WTC11 (cell line): ENCODE measurements around the gene GAS2L1. TPM values are rescaled to one million over a fixed set of nuclear protein-coding genes. Genes with fewer than 3 reads are reported as not detected.

Experiments
- ATAC-seq: fragments of 200-7000 bp; cut with Tn5 transposase; 2 replicates; pipeline ENCODE4 v1.10.0; 2021; ENCODE audit warnings: mild to moderate bottlenecking, moderate library complexity
- CTCF ChIA-PET: fragments of 300-600 bp; sonication (Branson Sonifier 250); formaldehyde crosslinking; loops from one replicate; lab custom pipeline; 2021; ENCODE audit warnings: antibody characterized with exemption; lab: Charles Lee
- POLR2A ChIA-PET: fragments of 350-600 bp; sonication (Branson Sonifier 250); formaldehyde crosslinking; loops from one replicate; lab custom pipeline; 2021; ENCODE audit warnings: antibody characterized with exemption; lab: Charles Lee
- DNase-seq: peaks from one replicate; pipeline ENCODE4 v3.0.0; 2021; ENCODE audit warnings: low spot score
- H3K27ac Mint-ChIP-seq: 2 replicates; pipeline ENCODE4 v1.8.0; 2021; ENCODE audit warnings: mixed read lengths
- H3K27me3 Mint-ChIP-seq: 2 replicates; pipeline ENCODE4 v1.8.0; 2021; ENCODE audit warnings: low read depth, mild to moderate bottlenecking, moderate library complexity, mixed read lengths
- H3K36me3 Mint-ChIP-seq: 2 replicates; pipeline ENCODE4 v1.8.0; 2021; ENCODE audit warnings: mixed read lengths
- H3K4me1 Mint-ChIP-seq: 2 replicates; pipeline ENCODE4 v1.8.0; 2022; ENCODE audit warnings: mixed read lengths
- H3K4me3 Mint-ChIP-seq: 2 replicates; pipeline ENCODE4 v1.8.0; 2021; ENCODE audit warnings: mild to moderate bottlenecking, moderate library complexity, mixed read lengths
- H3K9me3 Mint-ChIP-seq: 2 replicates; pipeline ENCODE4 v1.8.0; 2021; ENCODE audit warnings: mixed read lengths
- ELF4 ChIP-seq: sonication (generic); formaldehyde crosslinking; IDR thresholded peaks from 2 replicates; pipeline ENCODE4 v1.8.1; 2022; ENCODE audit warnings: low read depth, mild to moderate bottlenecking, moderate library complexity, missing genetic modification reagents
- EMX1 ChIP-seq: fragments of 250-450 bp; sonication (Bioruptor Pico); IDR thresholded peaks from 2 replicates; pipeline ENCODE4 v1.8.0; 2021; ENCODE audit warnings: mild to moderate bottlenecking
- FOXJ3 ChIP-seq: sonication (generic); formaldehyde crosslinking; IDR thresholded peaks from 2 replicates; pipeline ENCODE4 v1.9.0; 2021; ENCODE audit warnings: missing genetic modification reagents, mild to moderate bottlenecking, borderline replicate concordance
- GABPB1 ChIP-seq: sonication (generic); formaldehyde crosslinking; IDR thresholded peaks from 2 replicates; pipeline ENCODE4 v1.8.1; 2023; ENCODE audit warnings: mild to moderate bottlenecking, missing genetic modification reagents
- IRF2 ChIP-seq: sonication (generic); formaldehyde crosslinking; IDR thresholded peaks from 2 replicates; pipeline ENCODE4 v1.8.0; 2022; ENCODE audit warnings: low read depth, missing genetic modification reagents, borderline replicate concordance
- KAT7 ChIP-seq: sonication (generic); formaldehyde crosslinking; IDR thresholded peaks from 2 replicates; pipeline ENCODE4 v1.8.1; 2023; ENCODE audit warnings: missing genetic modification reagents, mild to moderate bottlenecking, borderline replicate concordance
- NFATC4 ChIP-seq: fragments of 250-450 bp; sonication (Bioruptor Pico); IDR thresholded peaks from 2 replicates; pipeline ENCODE4 v1.9.0; 2021; ENCODE audit warnings: mild to moderate bottlenecking
- NFYB ChIP-seq: sonication (generic); formaldehyde crosslinking; conservative IDR thresholded peaks from 2 replicates; pipeline ENCODE4 v1.8.0; 2022; ENCODE audit warnings: low read depth, missing genetic modification reagents
- OVOL2 ChIP-seq: fragments of 250-450 bp; sonication (Bioruptor Pico); IDR thresholded peaks from 2 replicates; pipeline ENCODE4 v1.9.0; 2021; ENCODE audit warnings: mild to moderate bottlenecking, borderline replicate concordance
- PRRX2 ChIP-seq: fragments of 250-450 bp; sonication (Bioruptor Pico); IDR thresholded peaks from 2 replicates; pipeline ENCODE4 v1.8.0; 2021; ENCODE audit warnings: mild to moderate bottlenecking
- SMAD3 ChIP-seq: sonication (generic); formaldehyde crosslinking; IDR thresholded peaks from 2 replicates; pipeline ENCODE4 v1.8.0; 2022; ENCODE audit warnings: missing genetic modification reagents, mild to moderate bottlenecking, borderline replicate concordance
- SP1 ChIP-seq: sonication (generic); formaldehyde crosslinking; conservative IDR thresholded peaks from 2 replicates; pipeline ENCODE4 v1.8.1; 2022; ENCODE audit warnings: missing genetic modification reagents
- TEAD1 ChIP-seq: sonication (generic); formaldehyde crosslinking; IDR thresholded peaks from 2 replicates; pipeline ENCODE4 v1.8.0; 2022; ENCODE audit warnings: mild to moderate bottlenecking, missing genetic modification reagents
- ZNF317 ChIP-seq: sonication (generic); formaldehyde crosslinking; IDR thresholded peaks from 2 replicates; pipeline ENCODE4 v1.8.1; 2023; ENCODE audit warnings: low read depth, mild to moderate bottlenecking, moderate library complexity, missing genetic modification reagents, borderline replicate concordance
- ZNF423 ChIP-seq: fragments of 250-450 bp; sonication (Bioruptor Pico); IDR thresholded peaks from 2 replicates; pipeline ENCODE4 v2.1.2; 2022; ENCODE audit warnings: mild to moderate bottlenecking, moderate library complexity
- total RNA-seq: library from RNA; stranded (reverse); gene quantifications from 3 replicates; pipeline ENCODE4 v1.2.3, GENCODE V29; 2021
- TF ChIP-seq, protein P1 (sequence below): sonication (generic); formaldehyde crosslinking; IDR thresholded peaks from 2 replicates; pipeline ENCODE4 v1.8.0; 2022; ENCODE audit warnings: missing genetic modification reagents
- TF ChIP-seq, protein P2 (sequence below): sonication (generic); formaldehyde crosslinking; IDR thresholded peaks from 2 replicates; pipeline ENCODE4 v1.8.1; 2023; ENCODE audit warnings: mild to moderate bottlenecking, missing genetic modification reagents, moderate library complexity
- TF ChIP-seq, protein P3 (sequence below): sonication (generic); formaldehyde crosslinking; IDR thresholded peaks from 2 replicates; pipeline ENCODE4 v1.8.0; 2022; ENCODE audit warnings: mild to moderate bottlenecking, missing genetic modification reagents
- TF ChIP-seq, protein P4 (sequence below): sonication (generic); formaldehyde crosslinking; IDR thresholded peaks from 2 replicates; pipeline ENCODE4 v1.8.0; 2023; ENCODE audit warnings: missing genetic modification reagents
- TF ChIP-seq, protein P5 (sequence below): sonication (generic); formaldehyde crosslinking; IDR thresholded peaks from 2 replicates; pipeline ENCODE4 v1.8.1; 2023; ENCODE audit warnings: mild to moderate bottlenecking, missing genetic modification reagents, borderline replicate concordance
- TF ChIP-seq, protein P6 (sequence below): fragments of 250-450 bp; sonication (Bioruptor Pico); IDR thresholded peaks from 2 replicates; pipeline ENCODE4 v1.9.0; 2021; ENCODE audit warnings: mild to moderate bottlenecking
- TF ChIP-seq, protein P7 (sequence below): sonication (generic); formaldehyde crosslinking; IDR thresholded peaks from 2 replicates; pipeline ENCODE4 v1.8.0; 2022; ENCODE audit warnings: mild to moderate bottlenecking, missing genetic modification reagents

Gene GAS2L1
- total RNA-seq, 1 experiment from 2014 or later, result 19.9 TPM

DNA sequence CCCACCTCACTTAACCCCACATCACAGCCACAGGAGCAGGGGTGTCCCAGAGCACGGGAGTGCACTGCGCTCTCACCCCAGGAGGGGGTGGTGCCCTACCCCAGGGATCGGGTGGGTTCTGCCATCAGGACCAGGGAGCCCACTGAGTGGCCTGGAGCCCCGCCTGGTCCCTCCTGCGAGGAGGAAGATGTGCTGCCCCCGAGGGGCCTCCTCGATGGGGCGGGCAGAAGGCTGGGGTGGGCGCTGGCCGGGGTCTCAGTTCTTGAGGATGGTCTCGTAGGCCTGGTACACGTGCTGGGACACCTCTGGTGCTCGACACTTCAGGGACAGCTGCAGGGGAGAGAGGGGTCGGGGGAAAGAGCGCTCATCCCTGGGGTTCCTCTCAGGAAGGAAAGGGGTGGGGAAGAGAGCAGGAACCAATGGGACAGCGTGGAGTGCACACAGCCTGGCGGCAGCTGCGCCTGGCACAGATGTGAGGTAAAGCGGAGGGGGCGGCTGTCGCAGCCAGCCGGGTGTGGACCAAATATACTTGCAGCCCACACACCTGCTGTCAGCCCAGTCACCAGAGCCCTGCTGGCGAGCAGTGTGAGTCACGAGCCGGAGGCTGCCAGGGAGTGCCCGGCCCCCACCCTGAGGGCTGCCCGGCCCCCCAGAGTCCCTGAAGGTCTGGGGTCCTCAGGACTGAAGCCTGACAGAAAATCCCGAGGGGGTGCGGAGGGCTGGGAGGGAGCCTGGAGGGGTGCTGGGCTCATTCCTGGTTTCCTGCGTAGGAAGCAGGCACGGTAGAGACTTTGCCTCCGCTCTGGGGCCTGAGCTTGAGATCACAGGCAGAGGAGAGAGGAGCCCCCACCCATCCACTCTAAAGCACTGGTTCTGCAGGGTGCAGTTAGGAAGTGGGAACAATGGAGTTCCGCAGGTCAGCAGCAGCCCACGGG is 22.4 kb downstream of the GAS2L1 start (continued):
- TF ChIP-seq, protein P1, sequence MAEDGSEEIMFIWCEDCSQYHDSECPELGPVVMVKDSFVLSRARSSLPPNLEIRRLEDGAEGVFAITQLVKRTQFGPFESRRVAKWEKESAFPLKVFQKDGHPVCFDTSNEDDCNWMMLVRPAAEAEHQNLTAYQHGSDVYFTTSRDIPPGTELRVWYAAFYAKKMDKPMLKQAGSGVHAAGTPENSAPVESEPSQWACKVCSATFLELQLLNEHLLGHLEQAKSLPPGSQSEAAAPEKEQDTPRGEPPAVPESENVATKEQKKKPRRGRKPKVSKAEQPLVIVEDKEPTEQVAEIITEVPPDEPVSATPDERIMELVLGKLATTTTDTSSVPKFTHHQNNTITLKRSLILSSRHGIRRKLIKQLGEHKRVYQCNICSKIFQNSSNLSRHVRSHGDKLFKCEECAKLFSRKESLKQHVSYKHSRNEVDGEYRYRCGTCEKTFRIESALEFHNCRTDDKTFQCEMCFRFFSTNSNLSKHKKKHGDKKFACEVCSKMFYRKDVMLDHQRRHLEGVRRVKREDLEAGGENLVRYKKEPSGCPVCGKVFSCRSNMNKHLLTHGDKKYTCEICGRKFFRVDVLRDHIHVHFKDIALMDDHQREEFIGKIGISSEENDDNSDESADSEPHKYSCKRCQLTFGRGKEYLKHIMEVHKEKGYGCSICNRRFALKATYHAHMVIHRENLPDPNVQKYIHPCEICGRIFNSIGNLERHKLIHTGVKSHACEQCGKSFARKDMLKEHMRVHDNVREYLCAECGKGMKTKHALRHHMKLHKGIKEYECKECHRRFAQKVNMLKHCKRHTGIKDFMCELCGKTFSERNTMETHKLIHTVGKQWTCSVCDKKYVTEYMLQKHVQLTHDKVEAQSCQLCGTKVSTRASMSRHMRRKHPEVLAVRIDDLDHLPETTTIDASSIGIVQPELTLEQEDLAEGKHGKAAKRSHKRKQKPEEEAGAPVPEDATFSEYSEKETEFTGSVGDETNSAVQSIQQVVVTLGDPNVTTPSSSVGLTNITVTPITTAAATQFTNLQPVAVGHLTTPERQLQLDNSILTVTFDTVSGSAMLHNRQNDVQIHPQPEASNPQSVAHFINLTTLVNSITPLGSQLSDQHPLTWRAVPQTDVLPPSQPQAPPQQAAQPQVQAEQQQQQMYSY (CRISPR knock-in tag), result no peak
- TF ChIP-seq KAT7 (no peak), SP1 (CRISPR knock-in tag) (no peak), IRF2 (CRISPR knock-in tag) (no peak)
- TF ChIP-seq, protein P2, sequence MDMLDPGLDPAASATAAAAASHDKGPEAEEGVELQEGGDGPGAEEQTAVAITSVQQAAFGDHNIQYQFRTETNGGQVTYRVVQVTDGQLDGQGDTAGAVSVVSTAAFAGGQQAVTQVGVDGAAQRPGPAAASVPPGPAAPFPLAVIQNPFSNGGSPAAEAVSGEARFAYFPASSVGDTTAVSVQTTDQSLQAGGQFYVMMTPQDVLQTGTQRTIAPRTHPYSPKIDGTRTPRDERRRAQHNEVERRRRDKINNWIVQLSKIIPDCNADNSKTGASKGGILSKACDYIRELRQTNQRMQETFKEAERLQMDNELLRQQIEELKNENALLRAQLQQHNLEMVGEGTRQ (CRISPR knock-in tag), result no peak
- TF ChIP-seq, protein P3, sequence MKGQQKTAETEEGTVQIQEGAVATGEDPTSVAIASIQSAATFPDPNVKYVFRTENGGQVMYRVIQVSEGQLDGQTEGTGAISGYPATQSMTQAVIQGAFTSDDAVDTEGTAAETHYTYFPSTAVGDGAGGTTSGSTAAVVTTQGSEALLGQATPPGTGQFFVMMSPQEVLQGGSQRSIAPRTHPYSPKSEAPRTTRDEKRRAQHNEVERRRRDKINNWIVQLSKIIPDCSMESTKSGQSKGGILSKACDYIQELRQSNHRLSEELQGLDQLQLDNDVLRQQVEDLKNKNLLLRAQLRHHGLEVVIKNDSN (CRISPR knock-in tag), result no peak
- TF ChIP-seq, all 79 proteins: peak for 0

DNA sequence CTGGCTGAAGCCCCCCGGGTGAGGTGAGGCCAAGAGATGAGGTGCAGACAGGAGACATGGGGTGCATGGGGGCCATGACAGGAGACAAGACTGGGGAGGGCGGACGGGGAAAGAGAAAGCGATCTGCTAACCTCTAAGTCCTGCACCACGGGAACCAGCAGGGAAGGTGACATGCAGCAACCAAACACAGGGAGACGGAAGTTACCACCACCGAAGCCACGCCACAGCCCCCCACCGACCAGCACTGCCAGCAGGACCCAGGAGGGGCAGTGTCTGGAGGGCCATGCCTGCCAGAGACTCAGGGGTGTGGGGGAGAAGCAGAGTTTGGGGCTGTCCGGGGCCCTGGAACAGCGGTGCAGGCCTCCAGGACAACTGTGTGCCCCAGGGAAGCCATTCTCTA is 23.1 kb downstream of the GAS2L1 start:
- Mint-ChIP-seq H3K27ac (peak overlapping the region; percentile 66), H3K9me3 (no peaks in the 10 kb centered on the region), H3K4me1 (no peaks in the 10 kb centered on the region), H3K27me3 (no peaks in the 10 kb centered on the region), H3K36me3 (peaks cover 7% of the 10 kb centered on the region; the same call in 1 of the 2 replicates), H3K4me3 (no peak overlapping the region)
- CTCF ChIA-PET, result no interaction called here
- POLR2A ChIA-PET, result no interaction called here
- DNase-seq (no peak), ATAC-seq (no peak)
- TF ChIP-seq, protein P4, sequence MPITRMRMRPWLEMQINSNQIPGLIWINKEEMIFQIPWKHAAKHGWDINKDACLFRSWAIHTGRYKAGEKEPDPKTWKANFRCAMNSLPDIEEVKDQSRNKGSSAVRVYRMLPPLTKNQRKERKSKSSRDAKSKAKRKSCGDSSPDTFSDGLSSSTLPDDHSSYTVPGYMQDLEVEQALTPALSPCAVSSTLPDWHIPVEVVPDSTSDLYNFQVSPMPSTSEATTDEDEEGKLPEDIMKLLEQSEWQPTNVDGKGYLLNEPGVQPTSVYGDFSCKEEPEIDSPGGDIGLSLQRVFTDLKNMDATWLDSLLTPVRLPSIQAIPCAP, result no peak
- TF ChIP-seq, protein P5, sequence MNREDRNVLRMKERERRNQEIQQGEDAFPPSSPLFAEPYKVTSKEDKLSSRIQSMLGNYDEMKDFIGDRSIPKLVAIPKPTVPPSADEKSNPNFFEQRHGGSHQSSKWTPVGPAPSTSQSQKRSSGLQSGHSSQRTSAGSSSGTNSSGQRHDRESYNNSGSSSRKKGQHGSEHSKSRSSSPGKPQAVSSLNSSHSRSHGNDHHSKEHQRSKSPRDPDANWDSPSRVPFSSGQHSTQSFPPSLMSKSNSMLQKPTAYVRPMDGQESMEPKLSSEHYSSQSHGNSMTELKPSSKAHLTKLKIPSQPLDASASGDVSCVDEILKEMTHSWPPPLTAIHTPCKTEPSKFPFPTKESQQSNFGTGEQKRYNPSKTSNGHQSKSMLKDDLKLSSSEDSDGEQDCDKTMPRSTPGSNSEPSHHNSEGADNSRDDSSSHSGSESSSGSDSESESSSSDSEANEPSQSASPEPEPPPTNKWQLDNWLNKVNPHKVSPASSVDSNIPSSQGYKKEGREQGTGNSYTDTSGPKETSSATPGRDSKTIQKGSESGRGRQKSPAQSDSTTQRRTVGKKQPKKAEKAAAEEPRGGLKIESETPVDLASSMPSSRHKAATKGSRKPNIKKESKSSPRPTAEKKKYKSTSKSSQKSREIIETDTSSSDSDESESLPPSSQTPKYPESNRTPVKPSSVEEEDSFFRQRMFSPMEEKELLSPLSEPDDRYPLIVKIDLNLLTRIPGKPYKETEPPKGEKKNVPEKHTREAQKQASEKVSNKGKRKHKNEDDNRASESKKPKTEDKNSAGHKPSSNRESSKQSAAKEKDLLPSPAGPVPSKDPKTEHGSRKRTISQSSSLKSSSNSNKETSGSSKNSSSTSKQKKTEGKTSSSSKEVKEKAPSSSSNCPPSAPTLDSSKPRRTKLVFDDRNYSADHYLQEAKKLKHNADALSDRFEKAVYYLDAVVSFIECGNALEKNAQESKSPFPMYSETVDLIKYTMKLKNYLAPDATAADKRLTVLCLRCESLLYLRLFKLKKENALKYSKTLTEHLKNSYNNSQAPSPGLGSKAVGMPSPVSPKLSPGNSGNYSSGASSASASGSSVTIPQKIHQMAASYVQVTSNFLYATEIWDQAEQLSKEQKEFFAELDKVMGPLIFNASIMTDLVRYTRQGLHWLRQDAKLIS, result no peak
- TF ChIP-seq PRRX2 (CRISPR knock-in tag), result no peak
- no peak for TF ChIP-seq SMAD3
- TF ChIP-seq TEAD1 (CRISPR knock-in tag), result no peak
- no peak for TF ChIP-seq NFYB (CRISPR knock-in tag)
- no peak for TF ChIP-seq EMX1 (CRISPR knock-in tag)
- no peak for TF ChIP-seq NFATC4
- no peak for TF ChIP-seq ZNF317 (CRISPR knock-in tag)
- TF ChIP-seq, protein P6, sequence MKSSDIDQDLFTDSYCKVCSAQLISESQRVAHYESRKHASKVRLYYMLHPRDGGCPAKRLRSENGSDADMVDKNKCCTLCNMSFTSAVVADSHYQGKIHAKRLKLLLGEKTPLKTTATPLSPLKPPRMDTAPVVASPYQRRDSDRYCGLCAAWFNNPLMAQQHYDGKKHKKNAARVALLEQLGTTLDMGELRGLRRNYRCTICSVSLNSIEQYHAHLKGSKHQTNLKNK, result no peak
- TF ChIP-seq, protein P7, sequence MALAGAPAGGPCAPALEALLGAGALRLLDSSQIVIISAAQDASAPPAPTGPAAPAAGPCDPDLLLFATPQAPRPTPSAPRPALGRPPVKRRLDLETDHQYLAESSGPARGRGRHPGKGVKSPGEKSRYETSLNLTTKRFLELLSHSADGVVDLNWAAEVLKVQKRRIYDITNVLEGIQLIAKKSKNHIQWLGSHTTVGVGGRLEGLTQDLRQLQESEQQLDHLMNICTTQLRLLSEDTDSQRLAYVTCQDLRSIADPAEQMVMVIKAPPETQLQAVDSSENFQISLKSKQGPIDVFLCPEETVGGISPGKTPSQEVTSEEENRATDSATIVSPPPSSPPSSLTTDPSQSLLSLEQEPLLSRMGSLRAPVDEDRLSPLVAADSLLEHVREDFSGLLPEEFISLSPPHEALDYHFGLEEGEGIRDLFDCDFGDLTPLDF (CRISPR knock-in tag), result no peak
- TF ChIP-seq ZNF423 (CRISPR knock-in tag), result no peak
- no peak for TF ChIP-seq FOXJ3 (CRISPR knock-in tag)
- no peak for TF ChIP-seq ELF4 (CRISPR knock-in tag)
- no peak for TF ChIP-seq GABPB1
- TF ChIP-seq OVOL2, result no peak
